HG02884 (cell line): ENCODE measurements around the gene CSNK1G1.

Experiments used
- ATAC-seq: cut with Tn5 transposase; IDR thresholded peaks from one replicate; pipeline ENCODE4 v1.9.1; 2021; ENCODE audit warnings: mild to moderate bottlenecking, moderate library complexity; ENCODE audit not compliant: unreplicated experiment

The CSNK1G1 gene

DNA sequence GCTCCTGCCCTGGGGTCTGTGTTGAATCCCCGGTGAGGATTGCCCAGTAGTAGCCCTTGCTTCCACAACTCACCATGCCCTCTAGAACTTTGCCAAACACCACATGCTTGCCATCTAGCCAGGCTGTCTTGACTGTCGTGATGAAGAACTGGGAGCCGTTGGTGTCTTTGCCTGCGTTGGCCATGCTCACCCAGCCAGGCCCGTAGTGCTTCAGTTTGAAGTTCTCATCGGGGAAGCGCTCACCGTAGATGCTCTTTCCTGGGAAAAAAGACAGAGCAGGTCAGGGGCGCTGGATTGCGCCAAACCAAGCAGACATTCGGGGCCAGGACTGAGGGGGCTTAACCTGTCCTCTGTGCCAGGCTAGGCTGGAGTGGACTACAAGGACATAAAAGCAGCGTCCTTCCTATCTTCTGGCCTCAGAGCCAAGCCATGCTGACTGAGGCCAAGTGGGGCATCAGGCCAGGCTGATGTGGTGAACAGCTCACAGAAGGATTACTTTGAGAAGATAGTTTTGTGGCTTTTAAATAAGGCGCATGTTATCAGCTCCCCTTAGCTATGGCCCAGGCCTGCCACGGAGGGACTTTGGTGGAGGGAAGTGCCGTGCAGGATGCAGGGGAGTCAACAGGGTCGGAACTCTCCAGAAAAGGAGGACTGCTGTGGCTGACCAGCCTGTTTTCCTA, 199.2 kb downstream of the CSNK1G1 start:
- no peak for ATAC-seq

DNA sequence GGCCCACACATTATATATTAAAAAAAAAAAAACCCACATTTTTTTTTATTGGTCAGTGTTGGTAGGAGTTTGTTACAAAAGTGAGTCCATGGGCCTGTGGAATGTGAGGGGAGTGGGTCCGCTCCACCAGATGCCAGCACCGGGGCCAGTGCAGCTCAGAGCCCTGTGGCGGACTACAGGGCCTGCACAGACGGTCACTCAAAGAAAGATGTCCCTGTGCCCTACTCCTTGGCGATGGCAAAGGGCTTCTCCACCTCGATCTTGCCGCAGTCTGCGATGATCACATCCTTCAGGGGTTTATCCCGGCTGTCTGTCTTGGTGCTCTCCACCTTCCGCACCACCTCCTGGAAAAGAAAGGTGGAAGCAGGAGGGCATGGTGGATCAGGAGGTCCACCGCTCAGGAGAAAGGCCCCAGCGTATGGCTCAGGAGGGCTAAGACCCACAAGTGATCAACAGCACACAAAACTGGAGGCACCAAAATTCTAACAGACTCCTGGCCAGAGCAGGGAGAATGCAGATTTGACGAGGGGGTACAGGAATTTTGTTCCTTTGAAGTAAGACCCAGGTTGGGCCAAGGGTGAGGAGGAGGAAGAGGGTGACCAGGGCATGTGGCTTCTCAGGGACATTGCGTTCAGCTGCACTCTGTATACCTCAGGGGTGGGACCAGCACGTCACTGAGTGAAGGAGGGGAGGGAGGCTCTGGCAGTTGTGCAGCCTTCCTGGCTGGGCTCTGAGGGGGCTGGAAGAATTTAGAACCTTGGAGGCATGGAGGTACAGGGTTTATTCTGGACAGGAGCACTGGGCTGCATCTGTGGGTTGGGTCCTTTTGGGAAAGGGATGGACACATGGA, 199.9 kb downstream of the CSNK1G1 start:
- no peak for ATAC-seq

- peak; percentile 55 for ATAC-seq
These were observed 202.2 kb downstream of the CSNK1G1 start for GRCh38 chr15:64153480-64154367.

GRCh38 chr15:64152507-64153387, 203.2 kb downstream of the CSNK1G1 start:
- ATAC-seq: no peak

DNA sequence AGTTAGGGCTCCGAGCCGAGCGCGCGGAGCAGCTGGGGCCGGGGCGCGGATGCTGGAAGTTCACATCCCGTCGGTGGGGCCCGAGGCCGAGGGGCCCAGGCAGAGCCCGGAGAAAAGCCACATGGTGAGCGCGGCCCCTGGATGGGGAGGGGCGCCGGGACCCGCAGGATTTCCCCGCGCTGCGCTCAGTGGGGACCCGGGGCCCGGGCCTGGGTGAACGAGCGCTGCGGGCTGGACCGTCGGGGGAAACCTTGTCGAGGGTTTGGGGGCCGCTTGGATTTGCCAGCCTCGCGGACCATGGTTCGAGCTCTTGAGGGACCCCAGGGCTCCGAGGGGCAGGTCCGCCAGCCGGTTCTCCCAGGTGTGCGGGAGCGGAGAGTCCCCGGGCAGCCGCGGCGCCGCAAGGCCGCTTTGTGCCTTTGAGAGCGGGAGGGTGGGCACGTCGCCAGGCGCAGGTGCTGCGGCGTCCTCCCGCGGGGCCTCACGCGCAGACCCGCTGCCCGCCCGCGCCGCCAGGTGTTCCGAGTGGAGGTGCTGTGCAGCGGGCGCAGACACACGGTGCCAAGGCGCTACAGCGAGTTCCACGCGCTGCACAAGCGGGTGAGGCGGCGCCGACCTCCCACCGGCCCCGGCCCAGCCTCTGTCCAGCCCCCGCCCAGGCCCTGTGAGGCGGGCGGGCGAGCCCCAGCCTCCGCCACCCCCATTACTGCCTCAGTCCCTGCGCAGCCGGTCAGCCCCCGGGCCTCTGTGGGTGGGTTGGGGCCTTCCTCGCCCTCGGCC, 204.1 kb downstream of the CSNK1G1 start, which contains the start of gene SNX22:
Gene SNX22 (plus strand): TSS at position 5 of the 780 bp plus-strand sequence. CDS start 45 bp downstream, at position 50.
- ATAC-seq: no peak

DNA sequence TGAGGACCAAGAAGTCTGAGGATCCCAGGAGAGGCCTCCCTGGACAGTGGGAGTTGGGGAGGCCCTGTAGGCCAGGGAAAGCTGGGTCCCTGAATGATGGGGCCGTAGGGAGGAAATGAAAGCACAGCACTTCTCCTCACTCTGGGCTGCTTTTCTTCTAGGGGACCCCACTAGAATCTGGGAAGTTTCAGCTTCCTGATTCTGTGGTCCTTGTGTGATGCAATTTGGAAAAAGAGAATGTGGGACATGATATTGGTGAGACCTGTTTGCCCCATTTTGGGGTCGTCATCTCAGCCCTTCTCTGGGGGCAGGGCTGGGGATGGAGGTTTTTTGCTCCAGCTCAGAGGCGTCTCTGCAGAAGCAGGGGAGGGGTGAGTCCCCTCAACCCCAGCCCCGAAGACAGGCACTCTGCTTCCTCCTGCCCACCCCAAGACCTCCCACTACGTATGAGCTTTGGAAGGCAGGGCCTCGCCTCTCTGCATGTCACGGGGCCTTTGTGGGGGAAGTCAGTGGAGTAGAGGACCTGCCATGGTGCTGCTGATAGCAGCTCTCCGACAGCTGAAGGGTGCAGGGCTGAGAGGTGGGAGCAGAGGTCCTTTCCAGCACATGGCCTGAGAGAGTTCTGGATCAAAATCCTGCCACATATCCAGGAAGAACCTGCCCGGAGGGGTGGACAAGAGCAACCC, 205.9 kb downstream of the CSNK1G1 start:
- ATAC-seq: no peak

- ATAC-seq: no peak
These were observed 206.5 kb downstream of the CSNK1G1 start for GRCh38 chr15:64149424-64149823.

DNA sequence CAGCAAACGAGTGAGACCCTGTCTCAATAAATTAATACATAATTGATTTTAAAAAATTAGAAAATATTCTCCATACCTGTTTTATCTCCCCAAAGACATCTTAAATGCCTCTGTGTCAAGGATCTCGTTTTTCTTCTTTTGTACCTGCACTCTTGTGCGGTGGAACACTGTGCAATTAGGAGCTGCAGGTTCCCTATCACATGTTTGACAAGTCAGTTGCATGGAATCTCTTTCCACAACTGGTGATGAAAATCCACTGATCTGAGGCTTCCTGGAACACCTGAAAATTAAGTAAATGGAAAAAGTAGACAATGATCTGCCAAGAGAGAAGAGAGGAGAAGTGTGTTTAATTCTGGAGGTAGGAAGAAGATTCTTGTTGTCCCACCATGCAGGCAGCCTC, 207.4 kb downstream of the CSNK1G1 start:
- ATAC-seq: no peak

- no peak for ATAC-seq
These were observed 207.8 kb downstream of the CSNK1G1 start for GRCh38 chr15:64148168-64148567.

- ATAC-seq: no peak
These were observed 208.9 kb downstream of the CSNK1G1 start for GRCh38 chr15:64146885-64147681.

GRCh38 chr15:64146520-64146884, 209.5 kb downstream of the CSNK1G1 start:
- ATAC-seq: no peak

- no peak for ATAC-seq
These were observed 209.9 kb downstream of the CSNK1G1 start for GRCh38 chr15:64146041-64146440.

GRCh38 chr15:64144565-64145281, 211.2 kb downstream of the CSNK1G1 start:
- ATAC-seq: peak; percentile 75

DNA sequence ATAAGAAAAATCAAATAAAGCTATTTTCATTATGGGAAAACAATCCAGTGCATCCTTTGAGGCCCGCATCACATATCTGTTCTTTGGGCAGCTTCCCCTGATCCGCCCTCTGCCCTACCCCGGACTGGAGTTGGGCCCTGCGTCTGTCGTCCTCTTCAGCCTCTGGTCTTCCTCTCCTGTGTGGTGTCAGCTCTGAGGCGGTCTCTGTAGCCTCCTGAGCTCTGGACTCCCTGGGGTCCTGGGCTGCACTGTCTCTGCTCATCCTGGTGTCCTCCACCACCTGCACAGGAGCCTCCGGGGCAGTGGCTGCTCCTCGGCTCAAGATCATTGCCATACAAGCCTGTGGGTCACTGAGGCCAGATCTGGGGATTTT, 211.8 kb downstream of the CSNK1G1 start:
- ATAC-seq: no peak

- ATAC-seq: no peak
These were observed 212.7 kb downstream of the CSNK1G1 start for GRCh38 chr15:64143276-64143675.

GRCh38 chr15:64141798-64142512, 214.0 kb downstream of the CSNK1G1 start:
- ATAC-seq: no peak
